ENCODE measurements around the gene ADAMTS7.

GRCh38 chr15:78752492-78753358 is 58.5 kb downstream of the ADAMTS7 start:
- TF ChIP-seq CTCF (IDR thresholded peaks at IDR 0.05), result no peak
- no peak for TF ChIP-seq ZFX (IDR thresholded peaks at IDR 0.05; ENCODE audit: borderline replicate concordance)

Measured in 22Rv1 (cell line).